Lung (tissue), 12 donors: Measurements from ENCODE around the gene RNF157. TPM values are rescaled to one million over a fixed set of nuclear protein-coding genes. Genes with fewer than 3 reads are reported as not detected.

ENCODE experiments used
- ATAC-seq: fragments of 200-7000 bp; cut with Tn5 transposase; one replicate; pipeline ENCODE4 v1.9.1; 2020; ENCODE audit warnings: moderate number of reproducible peaks; ENCODE audit not compliant: insufficient read depth, low FRiP score
- DNase-seq, 3 donors: peaks; one replicate each; pipeline ENCODE4 v3.0.0-alpha.2; 2013 to 2017
- H3K27ac ChIP-seq, 2 donors: one replicate each; pipeline ENCODE4 v1.5.1; 2013; ENCODE audit warnings: mild to moderate bottlenecking in 2 of 2, moderate library complexity in 2 of 2, control low read depth in 1 of 2, inconsistent platforms in 1 of 2, low read depth in 1 of 2, low read length in 1 of 2
- H3K27me3 ChIP-seq, 3 donors: one replicate each; pipeline ENCODE4 v1.5.1; 2013; ENCODE audit warnings: low read length in 2 of 3; ENCODE audit not compliant: control insufficient read depth in 3 of 3, insufficient read depth in 3 of 3
- H3K36me3 ChIP-seq, 4 donors: one replicate each; pipeline ENCODE4 v1.5.1; 2013; ENCODE audit warnings: low read length in 4 of 4, mild to moderate bottlenecking in 1 of 4, moderate library complexity in 1 of 4; ENCODE audit not compliant: control insufficient read depth in 4 of 4, insufficient read depth in 4 of 4
- H3K4me1 ChIP-seq, 5 donors: one replicate each; pipeline ENCODE4 v1.5.1; 2013; ENCODE audit warnings: low read length in 5 of 5, mild to moderate bottlenecking in 2 of 5, moderate library complexity in 1 of 5; ENCODE audit not compliant: control insufficient read depth in 5 of 5, insufficient read depth in 5 of 5
- H3K4me3 ChIP-seq: one replicate; pipeline ENCODE4 v1.5.1; 2013; ENCODE audit warnings: mild to moderate bottlenecking, control low read depth, moderate library complexity
- H3K9ac ChIP-seq, 2 donors: one replicate each; pipeline ENCODE4 v1.5.1; 2013; ENCODE audit warnings: low read length in 2 of 2, control low read depth in 1 of 2; ENCODE audit not compliant: insufficient read depth in 1 of 2
- H3K9me3 ChIP-seq, 4 donors: one replicate each; pipeline ENCODE4 v1.5.1; 2013; ENCODE audit warnings: low read length in 3 of 4, mild to moderate bottlenecking in 1 of 4, moderate library complexity in 1 of 4; ENCODE audit not compliant: control insufficient read depth in 4 of 4, insufficient read depth in 3 of 4
- CTCF ChIP-seq: IDR thresholded peaks from 2 replicates; pipeline ENCODE4 v1.5.1; 2012; ENCODE audit warnings: mild to moderate bottlenecking; ENCODE audit errors: control extremely low read depth, extremely low read depth
- WGBS, 2 donors: extraction: QIAGEN DNeasy Blood & Tissue Kit; methylation state at CpG; one replicate each; pipeline ENCODE4 v1.1.7; 2013; 5-methylcytosine and 5-hydroxymethylcytosine counted together
- polyA plus RNA-seq, 2 donors: library from polyadenylated mRNA; stranded (reverse); fragments of 200-250 nt; gene quantifications; one replicate each; pipeline ENCODE4 v1.2.1, GENCODE V29; 2013
- total RNA-seq, 2 donors: library from RNA; depleted of rRNA in 1 of 2; stranded (reverse); fragments of >200 nt in 1 of 2; gene quantifications; one replicate each; pipeline ENCODE4 v1.2.1, GENCODE V29; 2014 to 2021
- donor health status: control.
- donor health status: control.
- donor health status: Bipolar disorder and iron deficiency.
- donor health status: healthy.
- donor health status: DM: yes; HTN: yes; CAD: no.

Gene RNF157
- total and polyA plus RNA-seq, 4 donors, result 0.88 to 2.5 (median 1.8) TPM

- 81 to 82% methylated on average over 4 of the region's 4 CpGs for WGBS, 2 donors
- no peak overlapping the region for H3K4me3 ChIP-seq
- no peak for TF ChIP-seq CTCF
- H3K27ac ChIP-seq, result no peak overlapping the region
- H3K36me3 ChIP-seq, result no peaks in the 10 kb centered on the region
- peaks cover 0 to 12% (median 3%) of the 10 kb centered on the region in 5 donors for H3K4me1 ChIP-seq
- ATAC-seq (no peak), DNase-seq (no peak)
- no peaks in the 10 kb centered on the region for H3K9me3 ChIP-seq
- H3K27me3 ChIP-seq, result peaks cover 0 to 2% (median 0%) of the 10 kb centered on the region in 3 donors
- no peak overlapping the region for H3K9ac ChIP-seq
Measured at GRCh38 chr17:76199469-76199868, 40.8 kb downstream of the RNF157 start.

- H3K4me3 ChIP-seq, result no peak overlapping the region
- H3K9me3 ChIP-seq, result no peaks in the 10 kb centered on the region
- no peak for ATAC-seq
- no peak for TF ChIP-seq CTCF
- peaks cover 0 to 2% (median 0%) of the 10 kb centered on the region in 3 donors for H3K27me3 ChIP-seq
- no peak overlapping the region for H3K27ac ChIP-seq
- H3K9ac ChIP-seq, result no peak overlapping the region
- 93 to 95% methylated on average over 5 of the region's 5 CpGs for WGBS, 2 donors
- no peak for DNase-seq
- H3K4me1 ChIP-seq, result peaks cover 0 to 12% (median 3%) of the 10 kb centered on the region in 5 donors
- no peaks in the 10 kb centered on the region for H3K36me3 ChIP-seq
Measured at GRCh38 chr17:76198702-76199101, 41.6 kb downstream of the RNF157 start.

- no peak for TF ChIP-seq CTCF
- H3K9ac ChIP-seq, result no peak overlapping the region
- H3K4me1 ChIP-seq, result peaks cover 0 to 14% (median 3%) of the 10 kb centered on the region in 5 donors
- DNase-seq (no peak), ATAC-seq (no peak)
- no peak overlapping the region for H3K27ac ChIP-seq
- WGBS, 2 donors, result 71 to 82% methylated on average over 2 of the region's 2 CpGs
- no peaks in the 10 kb centered on the region for H3K36me3 ChIP-seq
- H3K4me3 ChIP-seq, result no peak overlapping the region
- H3K9me3 ChIP-seq, result no peaks in the 10 kb centered on the region
- peaks cover 0 to 2% (median 0%) of the 10 kb centered on the region in 3 donors for H3K27me3 ChIP-seq
Measured at GRCh38 chr17:76197911-76198310, 42.4 kb downstream of the RNF157 start.

DNA sequence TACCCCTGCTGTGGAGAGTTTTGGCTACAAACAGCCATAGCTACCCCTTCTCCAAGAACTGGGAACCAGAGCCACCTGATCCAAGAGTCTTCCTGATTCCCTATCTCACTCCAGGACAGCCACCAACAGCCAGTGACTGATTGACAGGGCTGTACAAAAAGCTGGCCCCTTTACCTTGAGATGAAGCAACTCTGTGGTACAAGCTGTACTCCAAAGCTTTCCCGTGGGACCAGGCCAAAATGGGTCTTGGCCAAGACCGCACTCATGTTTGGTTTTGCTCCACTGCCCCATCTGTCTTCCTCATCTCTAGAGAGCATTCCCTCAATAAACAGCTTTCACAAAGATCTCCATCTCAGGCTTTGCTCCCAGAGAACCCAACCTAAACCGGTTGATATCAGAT, 43.6 kb downstream of the RNF157 start:
- Histone ChIP-seq H3K9ac (no peak overlapping the region), H3K27me3 (peaks cover 0 to 2% (median 0%) of the 10 kb centered on the region in 3 donors), H3K4me3 (no peak overlapping the region), H3K4me1 (peaks cover 0 to 12% (median 6%) of the 10 kb centered on the region in 5 donors), H3K27ac (no peak overlapping the region), H3K9me3 (no peaks in the 10 kb centered on the region), H3K36me3 (no peaks in the 10 kb centered on the region)
- DNase-seq (no peak), ATAC-seq (no peak)
- WGBS, 2 donors, result 65 to 87% methylated on average over 3 of the region's 3 CpGs
- TF ChIP-seq CTCF, result no peak
